Neural crest cell (in vitro differentiated cells): Measurements from ENCODE around the gene RPL32. TPM values are rescaled to one million over a fixed set of nuclear protein-coding genes. Genes with fewer than 3 reads are reported as not detected.
"Not testable (repeated sequence)": the region's sequence is repeated elsewhere in the genome, so short reads cannot be mapped to it uniquely, and the experiment has no call there.

Source experiments
- DNase-seq: peaks from one replicate; pipeline ENCODE4 v3.0.0; 2021; ENCODE audit warnings: low read depth, mixed read lengths, low spot score
- H3K27ac Mint-ChIP-seq: one replicate; pipeline ENCODE4 v1.8.0; 2021; ENCODE audit warnings: mild to moderate bottlenecking, mixed read lengths; ENCODE audit not compliant: unreplicated experiment
- H3K27me3 Mint-ChIP-seq: 2 replicates; pipeline ENCODE4 v1.8.0; 2021; ENCODE audit warnings: low read depth, mild to moderate bottlenecking, mixed read lengths
- H3K36me3 Mint-ChIP-seq: 2 replicates; pipeline ENCODE4 v1.8.0; 2021; ENCODE audit warnings: low read depth, mild to moderate bottlenecking, mixed read lengths
- H3K4me1 Mint-ChIP-seq: 2 replicates; pipeline ENCODE4 v1.8.0; 2021; ENCODE audit warnings: mixed read lengths
- H3K4me3 Mint-ChIP-seq: one replicate; pipeline ENCODE4 v1.8.0; 2021; ENCODE audit warnings: mild to moderate bottlenecking, mixed read lengths
- H3K9me3 Mint-ChIP-seq: 2 replicates; pipeline ENCODE4 v1.8.0; 2021; ENCODE audit warnings: mixed read lengths
- total RNA-seq: library from RNA; stranded (reverse); gene quantifications from 2 replicates; pipeline ENCODE4 v1.2.1, GENCODE V29; 2021
- TF ChIP-seq, protein P1 (sequence below): fragments of 200-600 bp; sonication (generic); conservative IDR thresholded peaks from 2 replicates; pipeline ENCODE4 v1.5.0; 2021; ENCODE audit warnings: antibody characterized with exemption, mild to moderate bottlenecking

RPL32 gene
- total RNA-seq, 1 donor from 2014 or later = 1,918 TPM

DNA sequence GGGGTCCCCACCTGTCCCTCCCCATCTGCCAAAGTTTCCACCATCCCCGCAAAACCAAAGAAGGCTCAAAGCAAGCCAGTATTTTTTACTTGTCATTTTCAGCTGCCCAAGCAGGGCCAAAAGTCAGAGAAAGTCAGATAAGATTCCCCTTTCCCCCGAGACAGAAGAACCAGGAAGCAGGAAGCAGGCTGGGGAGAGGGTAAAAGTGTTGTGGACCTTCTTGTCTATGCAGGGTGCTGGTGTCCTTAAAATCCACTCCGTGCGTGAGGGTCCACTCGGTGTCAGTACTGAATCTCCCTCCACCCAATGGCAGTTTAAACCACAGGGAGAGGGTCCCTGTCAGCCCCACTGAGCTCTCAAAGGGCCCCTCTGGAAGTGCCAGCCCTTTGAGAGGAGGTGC is 20.2 kb upstream of the RPL32 start:
- TF ChIP-seq, protein P1, sequence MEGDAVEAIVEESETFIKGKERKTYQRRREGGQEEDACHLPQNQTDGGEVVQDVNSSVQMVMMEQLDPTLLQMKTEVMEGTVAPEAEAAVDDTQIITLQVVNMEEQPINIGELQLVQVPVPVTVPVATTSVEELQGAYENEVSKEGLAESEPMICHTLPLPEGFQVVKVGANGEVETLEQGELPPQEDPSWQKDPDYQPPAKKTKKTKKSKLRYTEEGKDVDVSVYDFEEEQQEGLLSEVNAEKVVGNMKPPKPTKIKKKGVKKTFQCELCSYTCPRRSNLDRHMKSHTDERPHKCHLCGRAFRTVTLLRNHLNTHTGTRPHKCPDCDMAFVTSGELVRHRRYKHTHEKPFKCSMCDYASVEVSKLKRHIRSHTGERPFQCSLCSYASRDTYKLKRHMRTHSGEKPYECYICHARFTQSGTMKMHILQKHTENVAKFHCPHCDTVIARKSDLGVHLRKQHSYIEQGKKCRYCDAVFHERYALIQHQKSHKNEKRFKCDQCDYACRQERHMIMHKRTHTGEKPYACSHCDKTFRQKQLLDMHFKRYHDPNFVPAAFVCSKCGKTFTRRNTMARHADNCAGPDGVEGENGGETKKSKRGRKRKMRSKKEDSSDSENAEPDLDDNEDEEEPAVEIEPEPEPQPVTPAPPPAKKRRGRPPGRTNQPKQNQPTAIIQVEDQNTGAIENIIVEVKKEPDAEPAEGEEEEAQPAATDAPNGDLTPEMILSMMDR = no peak
- peaks cover 2% of the 10 kb centered on the region for H3K36me3 Mint-ChIP-seq
- no peaks in the 10 kb centered on the region for H3K9me3 Mint-ChIP-seq

DNA sequence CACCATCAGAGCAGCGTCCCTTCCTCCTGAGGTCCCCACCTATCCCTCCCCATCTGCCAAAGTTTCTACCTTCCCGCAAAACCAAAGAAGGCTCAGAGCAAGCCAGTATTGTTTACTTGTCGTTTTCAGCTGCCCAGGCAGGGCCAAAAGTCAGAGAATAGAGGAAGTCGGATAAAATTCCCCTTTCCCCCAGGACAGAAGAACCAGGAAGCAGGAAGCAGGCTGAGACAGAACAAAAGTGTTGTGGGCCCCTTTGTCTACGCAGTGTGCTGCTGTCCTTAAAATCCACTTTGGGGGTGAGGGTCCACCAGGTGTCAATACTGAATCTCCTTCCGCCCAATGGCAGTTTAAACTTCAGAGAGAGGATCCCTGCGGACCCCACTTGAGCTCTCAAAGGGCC is 18.5 kb upstream of the RPL32 start:
- no peak overlapping the region for H3K27ac Mint-ChIP-seq

More for the DNA sequence above, 20.2 kb upstream of the RPL32 start:
- no peak for DNase-seq
- Mint-ChIP-seq H3K27me3 (peaks cover 2% of the 10 kb centered on the region), H3K27ac (no peak overlapping the region), H3K4me1 (peaks cover 4% of the 10 kb centered on the region), H3K4me3 (no peak overlapping the region)

DNA sequence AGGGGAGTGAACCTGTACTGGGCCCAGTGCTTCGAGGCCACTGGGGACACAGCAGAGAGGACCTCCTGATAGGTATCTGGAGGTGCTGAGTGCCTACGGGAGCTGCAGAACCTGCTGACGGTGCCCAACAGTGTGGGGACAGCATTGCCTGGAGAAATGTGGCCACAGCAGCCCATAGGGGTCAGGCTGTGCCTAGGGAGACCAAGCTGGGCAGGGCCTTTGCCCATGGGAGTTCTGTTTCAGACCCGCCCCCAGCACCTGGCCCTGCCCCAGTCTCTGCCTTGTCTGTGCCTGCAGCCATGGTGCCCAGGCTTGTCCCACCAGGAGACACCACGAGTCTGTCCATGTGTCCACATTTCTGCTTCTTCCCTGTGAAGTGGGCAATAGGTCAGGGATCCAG is 15.3 kb upstream of the RPL32 start:
- TF ChIP-seq, protein P1 = no peak
- peaks cover 10% of the 10 kb centered on the region for H3K27me3 Mint-ChIP-seq
- DNase-seq = no peak
- no peaks in the 10 kb centered on the region for H3K36me3 Mint-ChIP-seq
- no peaks in the 10 kb centered on the region for H3K4me1 Mint-ChIP-seq
- H3K4me3 Mint-ChIP-seq = no peak overlapping the region
- no peak overlapping the region for H3K27ac Mint-ChIP-seq
- no peaks in the 10 kb centered on the region for H3K9me3 Mint-ChIP-seq

More for the DNA sequence above, 18.5 kb upstream of the RPL32 start:
- TF ChIP-seq, protein P1 = no peak
- H3K4me3 Mint-ChIP-seq = no peak overlapping the region
- H3K4me1 Mint-ChIP-seq = no peaks in the 10 kb centered on the region
- no peak for DNase-seq
- H3K27me3 Mint-ChIP-seq = no peaks in the 10 kb centered on the region
- H3K36me3 Mint-ChIP-seq = no peaks in the 10 kb centered on the region
- no peaks in the 10 kb centered on the region for H3K9me3 Mint-ChIP-seq

DNA sequence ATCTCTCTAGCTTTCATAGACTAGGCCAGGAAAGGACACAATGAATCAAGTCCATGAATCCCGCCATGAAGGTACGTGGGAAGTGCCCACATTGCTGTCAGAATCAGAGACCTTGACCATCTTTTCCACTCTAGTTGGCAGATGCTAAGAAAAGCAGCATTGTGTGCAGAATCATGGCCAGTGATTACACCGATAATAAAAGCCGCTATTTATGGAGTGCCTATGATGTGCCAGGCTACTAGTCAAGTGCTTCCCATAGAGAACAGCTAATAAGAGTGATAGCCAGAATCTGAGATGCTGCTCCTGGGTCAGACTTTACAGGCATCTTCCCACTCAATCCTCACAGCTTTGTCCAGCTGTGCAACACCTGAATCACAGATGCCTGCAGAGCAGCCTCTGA is 13.2 kb upstream of the RPL32 start:
- Mint-ChIP-seq H3K4me3 (no peak overlapping the region), H3K4me1 (no peaks in the 10 kb centered on the region), H3K27me3 (peaks cover 10% of the 10 kb centered on the region), H3K9me3 (no peaks in the 10 kb centered on the region), H3K27ac (no peak overlapping the region), H3K36me3 (no peaks in the 10 kb centered on the region)
- DNase-seq = no peak
- TF ChIP-seq, protein P1 = no peak

DNA sequence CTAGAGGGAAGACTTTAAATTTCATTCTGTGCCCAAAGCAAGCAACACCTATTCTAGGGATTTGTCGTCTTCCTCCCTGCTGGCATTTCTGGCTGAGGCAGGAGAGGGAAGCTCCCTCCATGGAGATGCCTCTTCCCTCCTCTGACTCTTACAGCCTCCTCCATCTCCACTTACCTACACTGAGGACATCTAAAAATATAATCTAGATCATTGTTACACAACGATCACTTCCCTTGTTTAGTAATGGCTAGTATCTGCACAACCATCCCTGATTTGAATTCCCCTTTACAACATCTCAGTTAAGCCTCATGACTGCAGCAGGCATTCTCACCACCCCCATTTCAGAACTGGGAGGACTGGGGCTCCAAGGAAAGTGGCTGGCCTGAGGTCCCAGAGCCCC is 12.5 kb upstream of the RPL32 start:
- DNase-seq, H3K9me3 Mint-ChIP-seq, H3K36me3 Mint-ChIP-seq, H3K4me3 Mint-ChIP-seq, H3K27ac Mint-ChIP-seq, H3K4me1 Mint-ChIP-seq: not testable (repeated sequence)
- H3K27me3 Mint-ChIP-seq = peaks cover 10% of the 10 kb centered on the region

DNA sequence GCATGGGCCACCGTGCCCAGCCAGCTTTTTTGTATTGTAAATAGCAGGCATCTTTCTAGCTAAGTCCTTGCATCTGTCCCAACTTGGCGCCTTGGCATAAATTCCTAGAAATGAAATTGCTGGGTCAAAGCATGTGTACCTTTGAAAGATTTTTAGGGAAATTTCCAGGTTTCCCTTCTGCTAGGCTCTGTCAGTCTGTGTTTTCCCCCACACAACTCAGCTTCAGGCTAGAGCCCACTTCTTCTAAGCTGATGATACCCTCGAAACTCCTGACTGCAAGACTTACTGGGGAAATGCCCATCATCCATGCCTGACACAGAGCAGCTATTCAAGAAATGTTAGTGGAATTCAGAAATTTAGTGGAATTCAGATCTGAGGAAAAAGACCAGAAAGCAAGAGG is 10.8 kb upstream of the RPL32 start:
- TF ChIP-seq, protein P1 = no peak
- no peak overlapping the region for H3K4me3 Mint-ChIP-seq
- H3K9me3 Mint-ChIP-seq = no peaks in the 10 kb centered on the region
- no peaks in the 10 kb centered on the region for H3K36me3 Mint-ChIP-seq
- peaks cover 10% of the 10 kb centered on the region for H3K27me3 Mint-ChIP-seq
- no peak overlapping the region for H3K27ac Mint-ChIP-seq
- no peaks in the 10 kb centered on the region for H3K4me1 Mint-ChIP-seq
- no peak for DNase-seq
